Measurements from ENCODE around the gene TSPAN12. TPM values are rescaled to one million over a fixed set of nuclear protein-coding genes. Genes with fewer than 3 reads are reported as not detected.

The TSPAN12 gene
- total RNA-seq, 1 experiment from 2014 or later = 8.7 TPM

DNA sequence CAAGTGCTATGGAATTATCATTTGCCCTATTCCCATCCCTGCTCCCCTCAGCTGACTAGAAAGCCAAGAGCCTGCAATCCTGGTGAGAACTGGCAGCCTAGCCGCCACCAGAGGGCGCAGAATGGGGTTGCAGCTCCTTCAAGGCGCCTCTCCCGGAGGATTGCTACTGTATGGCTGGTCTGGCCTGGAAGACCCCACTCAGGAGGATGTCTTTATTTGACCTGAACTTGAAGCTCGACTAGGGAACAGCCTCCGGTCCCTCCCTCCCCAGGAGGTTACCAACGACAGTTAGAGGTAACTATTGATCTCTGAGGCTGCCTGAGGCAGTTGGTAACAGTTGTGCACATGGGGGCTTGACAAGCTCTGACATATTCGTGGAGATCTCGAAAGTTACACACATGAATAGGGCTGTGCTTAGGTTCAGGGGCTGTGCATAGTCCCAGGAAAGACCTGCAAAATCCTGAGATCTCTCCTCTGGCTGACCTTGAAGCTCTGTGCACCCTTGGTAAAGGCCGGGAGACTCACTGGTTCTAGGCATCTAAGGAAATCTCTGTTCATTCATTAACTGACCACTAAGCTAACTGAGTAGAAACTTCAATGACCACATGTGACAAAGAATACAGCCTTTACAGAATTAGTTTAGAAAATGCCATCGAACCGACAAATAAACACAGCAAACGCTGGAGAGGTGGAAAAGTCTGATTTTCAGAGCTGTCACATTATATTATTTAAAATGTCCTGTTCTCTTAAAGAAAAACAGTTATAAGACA is 65.7 kb downstream of the TSPAN12 start:
- Histone ChIP-seq H2BK120ac (ENCODE audit: low read depth, low read length, poor library complexity, severe bottlenecking) (no peak overlapping the region), H2BK20ac (ENCODE audit: low read depth, low read length, poor library complexity, severe bottlenecking) (no peak overlapping the region)
- no peaks in the 10 kb centered on the region for H3K27me3 Mint-ChIP-seq (ENCODE audit: low read depth)

More for the DNA sequence above, 65.7 kb downstream of the TSPAN12 start:
- Histone ChIP-seq H3K27ac (ENCODE audit: insufficient read length, low read depth, low read length) (no peak overlapping the region), H4K8ac (replicated peaks; ENCODE audit: insufficient read length, low read depth, low read length) (no peak overlapping the region), H3K4me2 (ENCODE audit: insufficient read depth, insufficient read length, low read length) (no peak overlapping the region), H2BK12ac (ENCODE audit: insufficient read length, low read depth, low read length) (no peak overlapping the region), H2BK5ac (ENCODE audit: insufficient read length, low read length) (no peak overlapping the region), H3K9me3 (ENCODE audit: control insufficient read depth, low read depth, low read length) (no peaks in the 10 kb centered on the region), H3K4me1 (ENCODE audit: insufficient read depth, low read length) (no peaks in the 10 kb centered on the region), H3K14ac (ENCODE audit: insufficient read depth, low read length) (no peak overlapping the region), H2AFZ (ENCODE audit: low read length) (no peak overlapping the region), H3K79me2 (ENCODE audit: insufficient read depth, low read length) (no peaks in the 10 kb centered on the region), H2BK15ac (ENCODE audit: low read depth, low read length) (no peak overlapping the region), H3K23ac (ENCODE audit: insufficient read length, low read depth, low read length) (no peak overlapping the region), H4K5ac (ENCODE audit: insufficient read length, low read depth, low read length) (no peak overlapping the region), H3K79me1 (ENCODE audit: insufficient read depth, low read depth, low read length, poor library complexity, severe bottlenecking) (no peaks in the 10 kb centered on the region), H3K9ac (ENCODE audit: extremely low read depth, insufficient read length, low read length) (no peak overlapping the region), H4K20me1 (ENCODE audit: control insufficient read depth, insufficient read depth, insufficient read length) (no peaks in the 10 kb centered on the region), H2AK5ac (ENCODE audit: insufficient read length, low read length) (no peak overlapping the region), H4K91ac (ENCODE audit: insufficient read length, low read depth, low read length) (no peak overlapping the region), H3K4ac (ENCODE audit: low read depth, low read length) (no peak overlapping the region), H3K18ac (ENCODE audit: insufficient read length, low read depth, low read length) (no peak overlapping the region), H3K23me2 (ENCODE audit: insufficient read length, low read depth, low read length, poor library complexity, severe bottlenecking) (no peaks in the 10 kb centered on the region), H3T11ph (ENCODE audit: low read length) (no peak overlapping the region), H3K27me3 (ENCODE audit: insufficient read depth, low read length) (no peaks in the 10 kb centered on the region), H3K56ac (ENCODE audit: insufficient read length, low read depth, low read length) (no peak overlapping the region)
- TF ChIP-seq, protein P1, sequence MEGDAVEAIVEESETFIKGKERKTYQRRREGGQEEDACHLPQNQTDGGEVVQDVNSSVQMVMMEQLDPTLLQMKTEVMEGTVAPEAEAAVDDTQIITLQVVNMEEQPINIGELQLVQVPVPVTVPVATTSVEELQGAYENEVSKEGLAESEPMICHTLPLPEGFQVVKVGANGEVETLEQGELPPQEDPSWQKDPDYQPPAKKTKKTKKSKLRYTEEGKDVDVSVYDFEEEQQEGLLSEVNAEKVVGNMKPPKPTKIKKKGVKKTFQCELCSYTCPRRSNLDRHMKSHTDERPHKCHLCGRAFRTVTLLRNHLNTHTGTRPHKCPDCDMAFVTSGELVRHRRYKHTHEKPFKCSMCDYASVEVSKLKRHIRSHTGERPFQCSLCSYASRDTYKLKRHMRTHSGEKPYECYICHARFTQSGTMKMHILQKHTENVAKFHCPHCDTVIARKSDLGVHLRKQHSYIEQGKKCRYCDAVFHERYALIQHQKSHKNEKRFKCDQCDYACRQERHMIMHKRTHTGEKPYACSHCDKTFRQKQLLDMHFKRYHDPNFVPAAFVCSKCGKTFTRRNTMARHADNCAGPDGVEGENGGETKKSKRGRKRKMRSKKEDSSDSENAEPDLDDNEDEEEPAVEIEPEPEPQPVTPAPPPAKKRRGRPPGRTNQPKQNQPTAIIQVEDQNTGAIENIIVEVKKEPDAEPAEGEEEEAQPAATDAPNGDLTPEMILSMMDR (conservative IDR thresholded peaks at IDR 0.05) = peak; percentile 95
- H3K4me1 Mint-ChIP-seq = peaks cover 7 to 8% of the 10 kb centered on the region in 2 experiments
- WGBS (ENCODE audit: extremely low coverage, insufficient read length, low lambda C conversion rate) = no CpG with 5 or more reads among the region's 13 CpGs
- H3K36me3 Mint-ChIP-seq (ENCODE audit: insufficient read depth in 1 of 3, low read depth in 3 of 3) = peaks cover 5 to 8% (median 6%) of the 10 kb centered on the region in 3 experiments; a peak in 6 of 7 replicates
- no peak overlapping the region for H3K27ac Mint-ChIP-seq
- no peak overlapping the region for H3K4me3 Mint-ChIP-seq
- no peaks in the 10 kb centered on the region; a peak in 1 of 5 replicates for H3K9me3 Mint-ChIP-seq
- DNase-seq = peak; percentile 87
